ENCODE data around the gene PKP2.

PKP2 gene

GRCh38 chr12:32874975-32875374, 21.6 kb downstream of the PKP2 start:
- TF ChIP-seq TAF1 (IDR thresholded peaks at IDR 0.05; ENCODE audit: low read depth) (no peak), RAD21 (IDR thresholded peaks at IDR 0.05; ENCODE audit: low read depth) (no peak), NFIC (IDR thresholded peaks at IDR 0.05) (no peak), TEAD4 (IDR thresholded peaks at IDR 0.05) (no peak), CREB1 (IDR thresholded peaks at IDR 0.05; ENCODE audit: low read depth) (no peak), FOXM1 (IDR thresholded peaks at IDR 0.05; ENCODE audit: borderline replicate concordance, low read depth) (no peak), CEBPB (IDR thresholded peaks at IDR 0.05) (no peak)

- TF ChIP-seq REST (IDR thresholded peaks at IDR 0.05; ENCODE audit: low read depth) (no peak), ZBTB7A (IDR thresholded peaks at IDR 0.05; ENCODE audit: low read depth) (no peak), YY1 (IDR thresholded peaks at IDR 0.05; ENCODE audit: low read depth) (no peak), EP300 (IDR thresholded peaks at IDR 0.05; ENCODE audit: borderline replicate concordance) (no peak), EGR1 (IDR thresholded peaks at IDR 0.05) (no peak), CREB1 (IDR thresholded peaks at IDR 0.05; ENCODE audit: low read depth) (no peak), USF1 (IDR thresholded peaks at IDR 0.05) (no peak), CEBPB (IDR thresholded peaks at IDR 0.05) (no peak), RAD21 (IDR thresholded peaks at IDR 0.05; ENCODE audit: low read depth) (no peak), NFIC (IDR thresholded peaks at IDR 0.05) (no peak), TCF12 (IDR thresholded peaks at IDR 0.05; ENCODE audit: low read depth) (no peak), TEAD4 (IDR thresholded peaks at IDR 0.05) (no peak), TAF1 (IDR thresholded peaks at IDR 0.05; ENCODE audit: low read depth) (no peak)
Observed at GRCh38 chr12:32874078-32874477, 22.5 kb downstream of the PKP2 start.

GRCh38 chr12:32870716-32871115, 25.9 kb downstream of the PKP2 start:
- TF ChIP-seq EGR1 (IDR thresholded peaks at IDR 0.05) (no peak), FOXM1 (IDR thresholded peaks at IDR 0.05; ENCODE audit: borderline replicate concordance, low read depth) (no peak), ZBTB7A (IDR thresholded peaks at IDR 0.05; ENCODE audit: low read depth) (no peak), CEBPB (IDR thresholded peaks at IDR 0.05) (no peak), REST (IDR thresholded peaks at IDR 0.05; ENCODE audit: low read depth) (no peak), YY1 (IDR thresholded peaks at IDR 0.05; ENCODE audit: low read depth) (no peak), USF1 (IDR thresholded peaks at IDR 0.05) (no peak), MAX (IDR thresholded peaks at IDR 0.05) (no peak), CREB1 (IDR thresholded peaks at IDR 0.05; ENCODE audit: low read depth) (no peak), TAF1 (IDR thresholded peaks at IDR 0.05; ENCODE audit: low read depth) (no peak), NFIC (IDR thresholded peaks at IDR 0.05) (no peak), EP300 (IDR thresholded peaks at IDR 0.05; ENCODE audit: borderline replicate concordance) (no peak), RAD21 (IDR thresholded peaks at IDR 0.05; ENCODE audit: low read depth) (no peak), TEAD4 (IDR thresholded peaks at IDR 0.05) (no peak)

GRCh38 chr12:32868885-32869284, 27.7 kb downstream of the PKP2 start:
- TF ChIP-seq FOXM1 (IDR thresholded peaks at IDR 0.05; ENCODE audit: borderline replicate concordance, low read depth) = no peak

GRCh38 chr12:32864731-32865130, 31.8 kb downstream of the PKP2 start:
- TF ChIP-seq MAX (IDR thresholded peaks at IDR 0.05) = no peak
- no peak for TF ChIP-seq CEBPB (IDR thresholded peaks at IDR 0.05)
- TF ChIP-seq ZBTB7A (IDR thresholded peaks at IDR 0.05; ENCODE audit: low read depth) = no peak
- TF ChIP-seq NFIC (IDR thresholded peaks at IDR 0.05) = no peak
- TF ChIP-seq TEAD4 (IDR thresholded peaks at IDR 0.05) = no peak

GRCh38 chr12:32863128-32863527, 33.4 kb downstream of the PKP2 start:
- no peak for TF ChIP-seq ZBTB7A (IDR thresholded peaks at IDR 0.05; ENCODE audit: low read depth)
- TF ChIP-seq REST (IDR thresholded peaks at IDR 0.05; ENCODE audit: low read depth) = no peak
- no peak for TF ChIP-seq YY1 (IDR thresholded peaks at IDR 0.05; ENCODE audit: low read depth)
- no peak for TF ChIP-seq RAD21 (IDR thresholded peaks at IDR 0.05; ENCODE audit: low read depth)
- no peak for TF ChIP-seq EGR1 (IDR thresholded peaks at IDR 0.05)
- TF ChIP-seq TEAD4 (IDR thresholded peaks at IDR 0.05) = no peak
- no peak for TF ChIP-seq EP300 (IDR thresholded peaks at IDR 0.05; ENCODE audit: borderline replicate concordance)
- no peak for TF ChIP-seq NFIC (IDR thresholded peaks at IDR 0.05)
- TF ChIP-seq TAF1 (IDR thresholded peaks at IDR 0.05; ENCODE audit: low read depth) = no peak
- TF ChIP-seq CEBPB (IDR thresholded peaks at IDR 0.05) = no peak
- TF ChIP-seq USF1 (IDR thresholded peaks at IDR 0.05) = no peak
- no peak for TF ChIP-seq FOXM1 (IDR thresholded peaks at IDR 0.05; ENCODE audit: borderline replicate concordance, low read depth)
- TF ChIP-seq MAX (IDR thresholded peaks at IDR 0.05) = no peak

Measured in Ishikawa (cell line).